ENCODE results near the gene RPS18.

RPS18 gene

DNA sequence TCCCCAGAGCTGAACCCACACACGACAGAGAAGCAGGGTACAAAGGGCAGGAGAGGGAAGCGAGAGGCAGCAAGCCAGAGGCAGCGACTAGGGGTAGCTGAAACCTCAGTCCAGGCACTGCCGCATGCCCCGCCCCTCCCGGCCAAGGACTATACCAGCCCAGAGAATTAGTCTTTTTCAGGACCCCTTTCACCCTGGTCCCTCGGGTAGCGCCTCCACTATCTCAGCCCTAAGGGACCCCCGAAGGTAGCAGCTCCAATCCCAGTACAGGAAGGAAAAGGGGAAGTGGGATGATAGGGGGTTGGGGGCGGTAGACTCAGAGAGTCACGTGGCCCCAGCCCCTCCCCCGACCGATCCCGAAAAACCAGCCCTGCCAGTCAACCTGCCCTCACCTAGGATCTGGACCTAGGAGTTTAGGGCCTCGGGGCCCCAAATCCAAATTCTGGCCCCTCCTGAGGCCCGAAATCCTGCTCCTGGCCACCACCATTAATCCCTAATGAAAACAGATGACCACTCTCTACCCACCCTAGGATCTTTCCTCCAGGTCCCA is 25.6 kb downstream of the RPS18 start:
- no peak for TF ChIP-seq YY1 (IDR thresholded peaks at IDR 0.05; ENCODE audit: low read depth)
- TF ChIP-seq NFIC (IDR thresholded peaks at IDR 0.05): no peak
- TF ChIP-seq, protein P1, sequence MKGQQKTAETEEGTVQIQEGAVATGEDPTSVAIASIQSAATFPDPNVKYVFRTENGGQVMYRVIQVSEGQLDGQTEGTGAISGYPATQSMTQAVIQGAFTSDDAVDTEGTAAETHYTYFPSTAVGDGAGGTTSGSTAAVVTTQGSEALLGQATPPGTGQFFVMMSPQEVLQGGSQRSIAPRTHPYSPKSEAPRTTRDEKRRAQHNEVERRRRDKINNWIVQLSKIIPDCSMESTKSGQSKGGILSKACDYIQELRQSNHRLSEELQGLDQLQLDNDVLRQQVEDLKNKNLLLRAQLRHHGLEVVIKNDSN (IDR thresholded peaks at IDR 0.05): peak; percentile 98
- no peak for TF ChIP-seq CEBPB (IDR thresholded peaks at IDR 0.05)
- TF ChIP-seq, protein P2, sequence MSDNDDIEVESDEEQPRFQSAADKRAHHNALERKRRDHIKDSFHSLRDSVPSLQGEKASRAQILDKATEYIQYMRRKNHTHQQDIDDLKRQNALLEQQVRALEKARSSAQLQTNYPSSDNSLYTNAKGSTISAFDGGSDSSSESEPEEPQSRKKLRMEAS (IDR thresholded peaks at IDR 0.05): peak; percentile 54
- no peak; the same call in 1 of the 2 replicates for TF ChIP-seq TAF1 (IDR thresholded peaks at IDR 0.05; ENCODE audit: low read depth)
- peak; percentile 78; the same call in 1 of the 2 replicates for TF ChIP-seq ZBTB7A (IDR thresholded peaks at IDR 0.05; ENCODE audit: low read depth)

DNA sequence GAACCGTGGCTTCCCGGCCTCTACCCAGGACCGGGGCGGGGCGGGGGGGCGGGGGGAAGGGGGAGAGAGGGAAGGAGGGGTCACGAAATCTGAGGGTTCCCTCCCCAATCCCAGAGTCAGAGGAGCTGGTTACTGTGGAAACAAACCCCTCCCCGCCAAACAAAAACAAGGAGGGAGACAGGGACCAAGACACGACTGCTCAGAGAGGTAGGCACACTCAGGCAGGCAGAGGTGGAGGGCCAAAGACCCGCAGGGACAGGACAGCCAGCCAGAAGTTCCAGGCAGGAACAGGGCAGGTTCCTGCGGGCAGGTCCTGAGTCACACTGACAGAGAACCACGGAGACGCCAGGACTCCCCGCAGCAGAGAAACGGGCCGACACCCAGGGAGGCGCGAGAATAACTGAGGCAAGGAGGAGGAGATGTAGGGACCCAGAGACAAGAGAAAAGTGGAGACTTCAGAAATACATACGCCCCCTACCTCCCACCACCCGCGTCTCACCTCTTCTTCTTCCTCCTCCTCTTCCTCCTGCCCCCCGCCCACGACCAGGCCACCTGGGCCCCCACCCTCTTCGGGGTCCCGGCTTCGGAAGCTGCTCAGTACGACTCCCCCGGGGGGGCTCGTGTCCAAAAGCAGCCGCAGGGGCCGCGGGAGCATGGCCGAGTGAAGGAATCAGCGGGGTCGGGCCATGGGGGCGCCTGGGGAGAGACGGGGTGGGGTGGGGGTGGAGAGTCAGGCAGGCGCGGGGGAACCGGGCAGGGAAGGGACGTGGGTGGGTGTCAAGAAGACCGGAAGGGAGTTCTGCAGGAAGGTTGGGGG is 26.3 kb downstream of the RPS18 start:
- TF ChIP-seq ZBTB7A (IDR thresholded peaks at IDR 0.05; ENCODE audit: low read depth) (peak; percentile 12; the same call in 1 of the 2 replicates), YY1 (IDR thresholded peaks at IDR 0.05; ENCODE audit: low read depth) (no peak), TAF1 (IDR thresholded peaks at IDR 0.05; ENCODE audit: low read depth) (0 out of 2 replicates have a peak, but pooled peaks have one; percentile 29)

DNA sequence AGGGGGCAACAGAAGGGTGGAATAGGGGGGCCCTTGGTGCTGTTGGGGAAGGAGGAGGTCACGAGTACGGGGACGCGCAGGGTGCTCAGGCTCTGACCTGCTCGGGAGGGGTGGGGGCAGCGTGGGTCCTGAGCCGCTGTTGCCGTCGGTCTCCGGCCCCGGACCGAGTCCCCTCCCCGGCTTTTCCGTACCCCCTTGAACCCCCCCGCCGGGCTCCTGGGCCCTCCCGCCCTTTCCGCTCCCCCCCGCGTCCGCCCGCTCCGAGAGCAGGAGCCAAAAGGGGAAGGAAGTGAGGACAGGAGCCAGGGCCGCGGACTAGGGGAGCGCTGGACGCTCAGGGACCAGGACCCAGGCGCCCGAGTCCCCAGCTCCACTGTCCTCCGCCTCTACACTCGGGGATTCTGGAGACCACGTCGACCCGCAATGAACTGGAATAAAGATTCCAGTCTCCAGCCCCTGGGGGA is 26.9 kb downstream of the RPS18 start, which contains the start of gene RGL2:
Gene RGL2, minus strand, starts transcription at position 170 of the 464 bp plus-strand sequence. CDS start 332 bp downstream, outside the sequence.
- TF ChIP-seq EP300 (IDR thresholded peaks at IDR 0.05; ENCODE audit: borderline replicate concordance) (no peak), ZBTB7A (IDR thresholded peaks at IDR 0.05; ENCODE audit: low read depth) (peak; percentile 53; the same call in 1 of the 2 replicates)

DNA sequence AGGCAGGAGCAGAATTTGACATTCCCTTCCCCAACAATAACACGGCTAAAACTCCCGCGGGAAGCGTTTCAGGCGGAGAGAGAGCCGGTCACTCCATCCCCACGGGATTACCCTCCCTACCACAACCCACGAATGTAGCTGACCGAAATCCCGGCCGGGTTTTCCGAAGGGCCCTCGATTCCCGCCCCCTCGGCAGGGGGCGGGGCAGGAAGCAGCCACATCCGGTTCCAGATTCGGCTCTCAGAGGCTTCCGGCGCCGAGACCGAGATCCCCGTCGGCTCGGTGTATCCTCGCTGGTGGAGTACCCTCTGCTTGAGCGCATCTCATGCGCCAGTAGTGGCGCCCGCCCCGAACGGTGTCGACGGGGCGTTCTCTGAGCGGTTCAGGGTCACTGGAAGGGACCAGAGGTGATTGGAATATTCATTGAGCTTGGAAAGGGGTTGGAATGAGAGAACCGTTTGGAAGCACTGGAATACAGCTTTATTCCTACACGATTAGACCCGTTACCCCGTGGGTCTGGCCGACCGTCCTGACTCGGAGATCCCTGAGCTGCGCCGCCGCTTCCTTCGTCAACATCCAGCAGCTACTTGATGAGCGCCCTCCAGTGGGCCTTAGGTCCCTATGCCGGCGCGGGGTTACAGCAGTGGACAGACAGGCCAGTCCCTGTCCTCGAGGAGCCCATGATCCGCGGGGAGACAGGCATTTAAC is 27.5 kb downstream of the RPS18 start:
- TF ChIP-seq TCF12 (IDR thresholded peaks at IDR 0.05; ENCODE audit: low read depth): no peak
- TF ChIP-seq, protein P2 (IDR thresholded peaks at IDR 0.05): peak; percentile 38; the same call in 1 of the 2 replicates
- TF ChIP-seq, protein P1 (IDR thresholded peaks at IDR 0.05): no peak
- TF ChIP-seq, protein P3, sequence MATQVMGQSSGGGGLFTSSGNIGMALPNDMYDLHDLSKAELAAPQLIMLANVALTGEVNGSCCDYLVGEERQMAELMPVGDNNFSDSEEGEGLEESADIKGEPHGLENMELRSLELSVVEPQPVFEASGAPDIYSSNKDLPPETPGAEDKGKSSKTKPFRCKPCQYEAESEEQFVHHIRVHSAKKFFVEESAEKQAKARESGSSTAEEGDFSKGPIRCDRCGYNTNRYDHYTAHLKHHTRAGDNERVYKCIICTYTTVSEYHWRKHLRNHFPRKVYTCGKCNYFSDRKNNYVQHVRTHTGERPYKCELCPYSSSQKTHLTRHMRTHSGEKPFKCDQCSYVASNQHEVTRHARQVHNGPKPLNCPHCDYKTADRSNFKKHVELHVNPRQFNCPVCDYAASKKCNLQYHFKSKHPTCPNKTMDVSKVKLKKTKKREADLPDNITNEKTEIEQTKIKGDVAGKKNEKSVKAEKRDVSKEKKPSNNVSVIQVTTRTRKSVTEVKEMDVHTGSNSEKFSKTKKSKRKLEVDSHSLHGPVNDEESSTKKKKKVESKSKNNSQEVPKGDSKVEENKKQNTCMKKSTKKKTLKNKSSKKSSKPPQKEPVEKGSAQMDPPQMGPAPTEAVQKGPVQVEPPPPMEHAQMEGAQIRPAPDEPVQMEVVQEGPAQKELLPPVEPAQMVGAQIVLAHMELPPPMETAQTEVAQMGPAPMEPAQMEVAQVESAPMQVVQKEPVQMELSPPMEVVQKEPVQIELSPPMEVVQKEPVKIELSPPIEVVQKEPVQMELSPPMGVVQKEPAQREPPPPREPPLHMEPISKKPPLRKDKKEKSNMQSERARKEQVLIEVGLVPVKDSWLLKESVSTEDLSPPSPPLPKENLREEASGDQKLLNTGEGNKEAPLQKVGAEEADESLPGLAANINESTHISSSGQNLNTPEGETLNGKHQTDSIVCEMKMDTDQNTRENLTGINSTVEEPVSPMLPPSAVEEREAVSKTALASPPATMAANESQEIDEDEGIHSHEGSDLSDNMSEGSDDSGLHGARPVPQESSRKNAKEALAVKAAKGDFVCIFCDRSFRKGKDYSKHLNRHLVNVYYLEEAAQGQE (IDR thresholded peaks at IDR 0.05; ENCODE audit: low read depth): no peak
- TF ChIP-seq YY1 (IDR thresholded peaks at IDR 0.05; ENCODE audit: low read depth): peak; percentile 41; the same call in 1 of the 2 replicates
- TF ChIP-seq EGR1 (IDR thresholded peaks at IDR 0.05): peak; percentile 52; the same call in 1 of the 2 replicates
- TF ChIP-seq CEBPB (IDR thresholded peaks at IDR 0.05): no peak
- TF ChIP-seq TAF1 (IDR thresholded peaks at IDR 0.05; ENCODE audit: low read depth): peak; percentile 80
- TF ChIP-seq FOXM1 (IDR thresholded peaks at IDR 0.05; ENCODE audit: borderline replicate concordance, low read depth): no peak
- no peak for TF ChIP-seq CREB1 (IDR thresholded peaks at IDR 0.05; ENCODE audit: low read depth)
- no peak; the same call in 1 of the 2 replicates for TF ChIP-seq TEAD4 (IDR thresholded peaks at IDR 0.05)
- TF ChIP-seq RAD21 (IDR thresholded peaks at IDR 0.05; ENCODE audit: low read depth): peak; percentile 54
- TF ChIP-seq EP300 (IDR thresholded peaks at IDR 0.05; ENCODE audit: borderline replicate concordance): no peak
- TF ChIP-seq ZBTB7A (IDR thresholded peaks at IDR 0.05; ENCODE audit: low read depth): 0 out of 2 replicates have a peak, but pooled peaks have one; percentile 60
- TF ChIP-seq NFIC (IDR thresholded peaks at IDR 0.05): no peak

DNA sequence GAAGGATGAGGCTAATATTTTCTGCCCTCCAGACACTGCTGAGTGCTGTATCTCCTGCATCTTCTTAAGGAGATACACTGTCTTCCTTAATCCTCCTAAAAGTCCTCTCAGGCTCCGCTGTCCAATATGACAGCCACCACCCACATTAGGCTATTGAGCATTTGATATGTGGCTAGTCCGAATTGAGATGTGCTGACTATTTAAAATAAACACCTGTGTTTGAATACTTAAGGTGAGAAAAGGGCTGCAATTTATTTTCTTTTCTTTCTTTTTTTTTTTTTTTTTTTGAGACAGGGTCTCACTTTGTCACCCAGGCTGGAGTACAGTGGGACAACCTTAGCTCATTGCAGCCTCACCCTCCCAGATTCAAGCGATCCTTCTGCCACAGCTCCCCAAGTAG is 30.0 kb downstream of the RPS18 start:
- TF ChIP-seq NFIC (IDR thresholded peaks at IDR 0.05) (no peak), RAD21 (IDR thresholded peaks at IDR 0.05; ENCODE audit: low read depth) (no peak), EP300 (IDR thresholded peaks at IDR 0.05; ENCODE audit: borderline replicate concordance) (no peak), EGR1 (IDR thresholded peaks at IDR 0.05) (no peak), CEBPB (IDR thresholded peaks at IDR 0.05) (no peak), YY1 (IDR thresholded peaks at IDR 0.05; ENCODE audit: low read depth) (no peak), TAF1 (IDR thresholded peaks at IDR 0.05; ENCODE audit: low read depth) (no peak), TCF12 (IDR thresholded peaks at IDR 0.05; ENCODE audit: low read depth) (no peak), TEAD4 (IDR thresholded peaks at IDR 0.05) (no peak), ZBTB7A (IDR thresholded peaks at IDR 0.05; ENCODE audit: low read depth) (no peak)
- TF ChIP-seq, protein P2 (IDR thresholded peaks at IDR 0.05): no peak
- TF ChIP-seq, protein P1 (IDR thresholded peaks at IDR 0.05): no peak
- TF ChIP-seq, protein P3 (IDR thresholded peaks at IDR 0.05; ENCODE audit: low read depth): no peak

Data from Ishikawa (cell line).